Suprapubic skin (tissue), 4 donors: ENCODE measurements around the gene PNRC2. TPM values are rescaled to one million over a fixed set of nuclear protein-coding genes. Genes with fewer than 3 reads are reported as not detected.

Source experiments
- DNase-seq, 2 donors: peaks; one replicate each; pipeline ENCODE4 v3.0.0-alpha.2; 2019; ENCODE audit warnings: low spot score in 2 of 2
- H3K27ac ChIP-seq: fragments of 200-600 bp; sonication (generic); one replicate; pipeline ENCODE4 v1.5.1; 2019
- H3K27me3 ChIP-seq: fragments of 200-600 bp; sonication (generic); one replicate; pipeline ENCODE4 v1.5.1; 2019
- H3K36me3 ChIP-seq: fragments of 200-600 bp; sonication (generic); one replicate; pipeline ENCODE4 v1.5.1; 2019
- H3K4me1 ChIP-seq: fragments of 200-600 bp; sonication (generic); one replicate; pipeline ENCODE4 v1.5.1; 2019
- H3K4me3 ChIP-seq: fragments of 200-600 bp; sonication (generic); one replicate; pipeline ENCODE4 v1.5.1; 2019; ENCODE audit warnings: mild to moderate bottlenecking
- H3K9me3 ChIP-seq: fragments of 200-600 bp; sonication (generic); one replicate; pipeline ENCODE4 v1.5.1; 2019
- CTCF ChIP-seq, 2 donors: fragments of 200-600 bp in 1 of 2; fragments of 450-650 bp in 1 of 2; sonication (generic) in 1 of 2; IDR thresholded peaks; one replicate each; pipeline ENCODE4 v1.5.1; 2016 to 2019; ENCODE audit warnings: antibody characterized with exemption in 2 of 2, mild to moderate bottlenecking in 1 of 2, moderate library complexity in 1 of 2
- EP300 ChIP-seq: sonication (generic); formaldehyde crosslinking; IDR thresholded peaks from one replicate; pipeline ENCODE4 v1.6.1; 2017; ENCODE audit warnings: antibody characterized with exemption
- POLR2A ChIP-seq, 2 donors: fragments of 450-650 bp; IDR thresholded peaks; one replicate each; pipeline ENCODE4 v1.6.1; 2017; ENCODE audit warnings: antibody characterized with exemption in 2 of 2, mild to moderate bottlenecking in 2 of 2, moderate library complexity in 2 of 2
- POLR2AphosphoS5 ChIP-seq, 3 donors: sonication (generic); formaldehyde crosslinking; IDR thresholded peaks; one replicate each; pipeline ENCODE4 v1.6.1; 2017; ENCODE audit warnings: antibody characterized with exemption in 3 of 3
- WGBS: methylation state at CpG from one replicate; pipeline ENCODE4 v1.1.5; 2018; 5-methylcytosine and 5-hydroxymethylcytosine counted together
- total RNA-seq, 4 donors: library from RNA; depleted of rRNA; stranded (reverse); fragments of >200 nt; gene quantifications; one replicate each; pipeline ENCODE4 v1.1.0, GENCODE V29; 2016

The PNRC2 gene
- total RNA-seq, 4 donors from 2014 or later = 80.4 to 101 (median 87.9) TPM

GRCh38 chr1:23997812-23998211 is 38.2 kb downstream of the PNRC2 start:
- no peaks in the 10 kb centered on the region for H3K27me3 ChIP-seq
- no peak overlapping the region for H3K27ac ChIP-seq
- no peak for TF ChIP-seq EP300
- TF ChIP-seq POLR2A (IDR thresholded peaks at IDR 0.05) = no peak
- TF ChIP-seq POLR2AphosphoS5 (IDR thresholded peaks at IDR 0.05) = no peak
- no peaks in the 10 kb centered on the region for H3K36me3 ChIP-seq
- no peak overlapping the region for H3K4me3 ChIP-seq
- no peaks in the 10 kb centered on the region for H3K4me1 ChIP-seq
- no peak for DNase-seq
- 76% methylated on average over 1 of the region's 1 CpG for WGBS
- no peaks in the 10 kb centered on the region for H3K9me3 ChIP-seq

- Histone ChIP-seq H3K9me3 (no peaks in the 10 kb centered on the region), H3K36me3 (no peaks in the 10 kb centered on the region), H3K27me3 (no peaks in the 10 kb centered on the region), H3K4me1 (no peaks in the 10 kb centered on the region), H3K4me3 (no peak overlapping the region), H3K27ac (no peak overlapping the region)
- no peak for TF ChIP-seq POLR2AphosphoS5 (IDR thresholded peaks at IDR 0.05)
- WGBS = 85% methylated on average over 3 of the region's 3 CpGs
- no peak for DNase-seq
Observed at GRCh38 chr1:23999156-23999671, 39.6 kb downstream of the PNRC2 start.

GRCh38 chr1:24002695-24003094 is 43.1 kb downstream of the PNRC2 start:
- Histone ChIP-seq H3K4me3 (no peak overlapping the region), H3K27ac (no peak overlapping the region), H3K36me3 (no peaks in the 10 kb centered on the region), H3K4me1 (peaks cover 4% of the 10 kb centered on the region), H3K27me3 (no peaks in the 10 kb centered on the region), H3K9me3 (no peaks in the 10 kb centered on the region)
- TF ChIP-seq POLR2A (IDR thresholded peaks at IDR 0.05) (no peak), EP300 (no peak), POLR2AphosphoS5 (IDR thresholded peaks at IDR 0.05) (no peak), CTCF (IDR thresholded peaks at IDR 0.05) (no peak)
- 84% methylated on average over 2 of the region's 2 CpGs for WGBS
- DNase-seq = no peak

- no peak overlapping the region for H3K27ac ChIP-seq
- DNase-seq = no peak
- TF ChIP-seq POLR2A (IDR thresholded peaks at IDR 0.05) (no peak), POLR2AphosphoS5 (IDR thresholded peaks at IDR 0.05) (no peak), CTCF (IDR thresholded peaks at IDR 0.05) (no peak), EP300 (no peak)
- H3K36me3 ChIP-seq = no peaks in the 10 kb centered on the region
- no peaks in the 10 kb centered on the region for H3K27me3 ChIP-seq
- H3K4me3 ChIP-seq = no peak overlapping the region
- peaks cover 12% of the 10 kb centered on the region for H3K4me1 ChIP-seq
- no peaks in the 10 kb centered on the region for H3K9me3 ChIP-seq
- WGBS = 53% methylated on average over 4 of the region's 4 CpGs
Observed at GRCh38 chr1:24003331-24003972, 43.8 kb downstream of the PNRC2 start.

GRCh38 chr1:24004132-24004531 is 44.5 kb downstream of the PNRC2 start:
- Histone ChIP-seq H3K9me3 (no peaks in the 10 kb centered on the region), H3K36me3 (no peaks in the 10 kb centered on the region), H3K27ac (no peak overlapping the region), H3K27me3 (no peaks in the 10 kb centered on the region), H3K4me3 (no peak overlapping the region), H3K4me1 (peaks cover 12% of the 10 kb centered on the region)
- DNase-seq = no peak
- 98% methylated on average over 5 of the region's 5 CpGs for WGBS
- TF ChIP-seq CTCF (IDR thresholded peaks at IDR 0.05) = no peak
- TF ChIP-seq POLR2A (IDR thresholded peaks at IDR 0.05) = no peak
- no peak for TF ChIP-seq EP300
- no peak for TF ChIP-seq POLR2AphosphoS5 (IDR thresholded peaks at IDR 0.05)

GRCh38 chr1:24005163-24005562 is 45.5 kb downstream of the PNRC2 start:
- Histone ChIP-seq H3K4me1 (peaks cover 14% of the 10 kb centered on the region), H3K9me3 (no peaks in the 10 kb centered on the region), H3K27me3 (no peaks in the 10 kb centered on the region), H3K4me3 (no peak overlapping the region), H3K36me3 (no peaks in the 10 kb centered on the region), H3K27ac (no peak overlapping the region)
- no peak for DNase-seq
- TF ChIP-seq POLR2A (IDR thresholded peaks at IDR 0.05) (no peak), POLR2AphosphoS5 (IDR thresholded peaks at IDR 0.05) (no peak), CTCF (IDR thresholded peaks at IDR 0.05) (no peak), EP300 (no peak)
- 81% methylated on average over 3 of the region's 3 CpGs for WGBS
